IPS DF 4.7 (cell line): ENCODE results near the gene RAB1B.
A peak's percentile ranks its signal among the peaks of the same experiment; 100 is the strongest.

Experiments used
- DNase-seq: peaks from one replicate; pipeline ENCODE4 v3.0.0-alpha.2; 2013; ENCODE audit warnings: low spot score; ENCODE audit errors: extremely low read depth

RAB1B gene

DNA sequence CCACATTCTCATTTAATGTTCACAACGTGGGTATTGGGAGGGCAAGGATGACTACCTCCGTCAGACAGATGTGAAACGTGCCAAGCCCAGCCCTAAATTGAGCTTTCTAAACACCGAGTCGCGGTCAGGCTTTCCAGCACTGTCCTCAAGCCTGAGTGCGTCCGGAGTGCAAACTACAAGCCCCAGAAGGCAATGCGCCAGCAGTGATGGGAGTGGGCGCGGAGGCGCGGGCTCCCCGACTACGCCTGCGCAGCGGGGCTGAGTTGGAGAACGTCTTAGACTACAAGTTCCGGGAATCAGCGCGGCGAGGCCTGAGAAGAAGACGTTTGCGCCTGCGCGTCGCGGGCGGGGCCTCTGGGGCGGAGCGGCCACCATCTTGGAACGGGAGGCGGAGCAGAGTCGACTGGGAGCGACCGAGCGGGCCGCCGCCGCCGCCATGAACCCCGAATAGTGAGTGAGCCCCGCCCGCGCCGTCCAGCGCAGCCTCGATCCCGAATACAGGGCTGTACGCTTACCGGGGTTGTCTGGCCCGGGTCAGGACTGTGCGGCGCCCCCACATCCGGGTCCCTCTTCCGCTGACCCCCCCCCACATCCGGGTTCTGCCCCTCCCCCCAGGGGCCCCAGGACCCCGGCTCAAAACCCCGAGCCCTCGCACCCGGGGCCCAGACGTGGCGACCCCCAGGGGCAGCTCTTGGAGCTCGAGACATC, at the start of gene RAB1B:
Gene RAB1B (plus strand): TSS at position 396 of the 708 bp plus-strand sequence. CDS start 41 bp downstream, at position 437.
- DNase-seq, result peak; percentile 98

DNA sequence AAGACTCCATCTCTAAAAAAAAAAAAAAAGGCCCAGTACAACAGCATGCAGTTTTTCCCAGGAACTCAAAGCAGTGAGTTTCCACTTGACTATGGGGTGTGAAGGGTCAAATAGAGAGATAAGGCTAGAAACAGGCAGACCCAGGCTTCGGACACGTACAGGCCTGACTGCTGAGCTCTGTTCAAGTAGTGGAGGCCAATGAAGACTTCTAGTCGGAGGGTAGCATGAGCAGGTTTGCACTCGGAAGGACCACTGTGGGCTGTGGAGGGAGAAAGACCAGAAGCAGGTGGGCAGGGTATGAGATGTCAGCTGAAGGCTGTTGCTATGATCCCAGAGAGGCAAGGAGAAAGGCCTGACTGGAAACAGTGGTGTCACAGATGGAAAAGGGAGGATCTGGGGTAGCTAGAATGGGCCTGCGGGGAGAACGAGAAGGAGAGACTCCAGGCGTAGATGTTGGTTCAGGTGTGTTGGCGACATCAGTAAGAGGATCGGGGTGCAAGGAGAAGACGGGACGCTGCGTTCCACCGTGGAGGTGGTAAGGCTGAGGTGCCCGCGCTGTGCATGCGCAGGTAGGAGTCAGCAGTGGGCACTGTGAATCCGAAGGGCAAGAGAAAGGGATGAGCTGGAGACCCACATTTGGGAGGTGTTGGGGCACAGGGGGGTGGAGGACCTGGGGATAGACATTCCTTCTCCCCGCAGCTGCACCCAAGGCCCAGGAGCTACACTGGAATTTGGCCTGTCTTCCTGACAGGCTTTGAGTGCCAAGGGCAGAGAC, 49.4 kb upstream of the RAB1B start:
- no peak for DNase-seq

DNA sequence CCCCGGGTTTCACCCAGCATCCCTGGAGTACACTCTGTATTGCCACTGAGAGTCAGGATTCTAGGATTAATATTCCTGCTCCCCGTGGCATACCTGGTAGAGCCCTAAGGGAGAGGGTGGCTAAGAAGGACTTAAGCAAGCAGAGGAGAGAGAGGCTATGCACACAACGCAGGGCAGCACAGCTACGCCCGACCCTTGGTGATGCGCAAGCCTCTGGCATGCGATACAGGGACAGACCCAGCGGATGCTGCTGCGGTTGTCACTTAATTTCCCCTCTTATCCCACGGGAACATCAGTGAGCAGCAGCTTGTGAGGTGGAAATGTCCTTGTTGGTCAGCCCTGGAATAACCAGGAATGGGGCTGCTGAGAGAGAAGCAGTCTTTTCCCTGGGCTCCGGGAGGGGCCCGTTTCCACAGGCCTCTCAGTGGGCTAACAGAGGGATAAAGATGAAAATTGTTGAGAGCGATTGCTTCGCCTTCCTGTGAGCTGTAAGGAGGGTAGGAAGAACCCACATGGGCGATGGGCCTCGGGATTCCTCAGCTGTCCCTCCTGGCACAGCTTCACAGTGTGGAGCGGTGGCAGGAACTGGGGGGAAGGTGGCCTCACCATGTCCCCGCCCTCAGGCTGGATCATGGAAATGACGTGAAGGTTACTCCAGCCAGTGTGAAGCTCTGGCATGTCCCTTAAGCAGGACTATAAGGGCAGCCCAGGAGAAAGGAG, 48.4 kb upstream of the RAB1B start:
- DNase-seq, result no peak

DNA sequence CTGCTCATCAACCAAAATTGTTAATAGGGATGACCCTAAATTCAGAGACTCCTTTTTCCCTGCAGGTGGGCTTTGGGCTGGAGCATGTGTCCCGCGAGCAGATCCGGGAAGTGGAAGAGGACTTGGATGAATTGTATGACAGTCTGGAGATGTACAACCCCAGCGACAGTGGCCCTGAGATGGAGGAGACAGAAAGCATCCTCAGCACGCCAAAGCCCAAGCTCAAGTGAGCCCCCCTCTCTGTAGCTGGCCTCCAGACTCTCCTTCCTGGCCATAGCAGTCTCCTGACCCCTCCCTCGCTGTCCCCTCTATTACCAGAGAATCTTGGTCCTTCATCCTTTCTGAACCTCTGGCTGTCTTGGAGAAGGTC, 47.9 kb upstream of the RAB1B start:
- no peak for DNase-seq

DNA sequence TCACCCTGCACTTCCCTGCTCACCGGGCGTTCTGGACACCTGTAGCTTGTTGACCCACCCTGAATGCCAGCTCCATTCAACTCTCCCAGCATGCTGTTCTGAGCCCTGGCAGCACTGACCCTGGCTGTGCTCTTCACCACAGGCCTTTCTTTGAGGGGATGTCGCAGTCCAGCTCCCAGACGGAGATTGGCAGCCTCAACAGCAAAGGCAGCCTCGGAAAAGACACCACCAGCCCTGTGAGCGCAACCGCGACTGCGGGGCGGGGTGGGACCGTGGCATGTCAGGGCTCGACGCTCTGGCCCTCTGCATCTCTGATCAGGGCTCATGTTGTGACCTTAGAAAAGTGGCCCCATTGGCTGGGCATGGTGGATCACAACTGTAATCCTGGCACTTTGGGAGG, 47.4 kb upstream of the RAB1B start:
- no peak for DNase-seq

DNA sequence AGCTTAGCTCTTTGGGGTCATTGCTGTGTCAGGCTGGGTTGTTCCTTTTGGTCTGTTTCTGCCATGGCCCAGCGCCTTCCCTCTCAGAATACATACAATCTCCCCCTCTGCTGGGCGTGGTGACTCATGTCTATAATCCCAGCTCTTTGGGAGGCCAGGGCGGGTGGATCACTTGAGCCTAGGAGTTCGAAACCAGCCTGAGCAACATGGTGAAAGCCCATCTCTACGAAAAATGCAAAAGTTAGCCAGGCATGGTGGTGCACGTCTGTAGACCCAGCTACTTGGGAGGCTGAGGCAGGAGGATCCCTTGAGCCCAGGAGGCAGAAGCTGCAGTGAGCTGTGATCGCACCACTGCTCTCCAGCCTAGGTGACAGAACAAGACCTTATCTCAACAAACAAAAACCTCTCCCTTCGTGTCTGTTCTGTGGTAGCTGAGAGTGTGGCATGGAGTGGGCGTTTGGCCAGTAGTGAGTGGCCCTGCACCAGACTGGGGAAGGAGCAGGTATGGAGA, 46.7 kb upstream of the RAB1B start:
- no peak for DNase-seq

DNA sequence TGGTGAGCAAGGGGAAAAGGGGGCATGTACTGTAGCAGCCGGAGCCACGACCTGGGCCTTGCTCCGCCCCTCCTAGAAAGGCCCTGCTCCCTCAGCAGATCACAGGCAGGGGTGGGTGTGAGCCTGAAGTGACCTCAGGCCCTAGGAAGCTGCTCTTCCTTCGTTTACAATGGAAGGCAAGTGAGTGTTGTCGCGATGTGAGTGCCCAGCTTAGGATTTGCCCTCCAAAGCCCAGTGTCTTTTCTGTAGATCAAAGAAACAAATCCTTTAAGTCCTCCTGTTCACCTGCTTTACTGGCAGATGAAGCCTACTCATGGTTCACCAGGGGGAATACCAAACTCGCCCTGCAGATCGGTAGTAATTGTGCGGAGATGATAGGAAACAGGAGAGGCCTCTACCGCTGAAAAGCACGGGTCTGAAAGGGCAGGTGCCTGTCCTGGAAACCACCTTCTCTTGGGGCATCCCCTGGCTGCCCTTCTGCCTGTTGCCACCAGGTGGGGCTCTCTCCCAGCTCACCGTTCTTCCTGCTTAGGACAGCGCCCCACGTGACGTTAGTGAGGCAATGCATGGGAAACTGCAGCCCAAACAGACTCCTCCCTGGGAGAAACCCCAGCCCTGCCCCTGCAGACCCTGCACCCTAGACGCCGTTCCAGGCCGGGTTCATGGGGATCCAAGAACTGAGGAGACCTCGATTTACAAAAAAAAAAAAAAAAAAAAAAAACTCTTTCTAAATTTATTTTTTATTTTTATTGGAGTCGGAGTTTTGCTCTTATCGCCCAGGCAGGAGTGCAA, 45.9 kb upstream of the RAB1B start:
- peak; percentile 91 for DNase-seq

DNA sequence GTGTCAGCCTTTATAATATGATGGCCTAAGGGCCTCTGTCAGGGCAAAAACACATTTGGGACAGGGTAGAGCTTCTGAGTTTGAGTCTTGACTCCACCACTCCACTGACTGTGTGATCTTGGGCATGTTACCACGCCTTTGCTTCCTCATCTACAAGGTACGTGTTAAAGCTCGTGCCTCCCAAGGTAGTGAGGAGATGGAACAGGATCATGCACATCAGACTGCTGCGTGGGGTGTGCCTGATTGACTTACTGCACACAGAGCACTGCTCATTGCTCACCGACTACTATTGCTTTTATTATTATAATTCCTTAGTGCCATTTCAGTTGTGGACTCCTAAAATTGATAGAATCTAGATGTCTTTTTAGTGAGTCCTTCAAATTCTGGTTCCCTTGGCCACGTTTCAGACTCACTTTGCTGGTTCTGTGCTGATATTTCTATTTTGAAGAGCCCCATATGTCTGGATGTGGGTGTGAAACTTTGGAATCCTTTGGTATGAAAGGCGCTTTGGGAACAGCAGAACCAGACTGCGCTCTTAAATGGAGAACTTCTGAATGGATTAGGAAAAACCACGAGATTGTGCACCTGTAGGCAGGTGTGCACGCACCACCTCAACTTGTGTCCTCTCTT, 44.1 kb upstream of the RAB1B start:
- DNase-seq, result no peak

DNA sequence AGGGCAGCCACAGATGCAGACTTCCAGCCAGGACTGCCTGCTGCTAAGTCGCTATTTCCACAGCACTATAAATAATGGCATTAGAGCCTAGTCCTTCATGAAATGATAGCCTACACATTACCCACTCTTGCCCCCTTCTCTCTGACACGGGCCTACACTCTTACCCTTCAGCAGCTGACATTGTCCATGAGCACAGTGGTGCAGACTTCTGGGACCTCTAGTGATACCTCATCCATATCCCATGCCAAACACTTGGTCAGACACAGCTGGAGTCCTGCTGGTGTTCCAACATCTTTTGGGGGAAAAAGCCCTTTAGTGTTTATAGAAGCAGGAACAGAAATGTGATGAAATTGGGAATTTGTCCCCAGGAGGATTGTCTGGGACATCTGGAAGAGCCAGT, 43.4 kb upstream of the RAB1B start:
- no peak for DNase-seq

DNA sequence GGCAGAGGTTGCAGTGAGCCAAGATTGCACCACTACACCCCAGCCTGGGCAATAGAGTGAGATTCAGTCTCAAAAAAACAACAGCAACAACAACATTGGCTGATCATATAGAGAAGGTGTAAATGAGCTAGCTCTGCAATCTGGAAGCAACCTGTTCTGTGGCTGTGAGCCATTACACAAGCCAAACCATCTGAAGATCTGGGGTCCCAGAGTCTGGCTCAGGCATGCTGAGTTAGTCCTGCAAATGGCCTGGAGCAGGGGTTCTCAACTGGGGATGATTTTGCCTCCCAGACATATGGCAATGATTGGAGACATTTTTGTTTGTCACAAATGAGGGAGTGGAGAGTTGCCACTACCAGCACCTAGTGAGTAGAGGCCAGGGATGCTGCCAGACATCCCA, 42.3 kb upstream of the RAB1B start:
- no peak for DNase-seq

DNA sequence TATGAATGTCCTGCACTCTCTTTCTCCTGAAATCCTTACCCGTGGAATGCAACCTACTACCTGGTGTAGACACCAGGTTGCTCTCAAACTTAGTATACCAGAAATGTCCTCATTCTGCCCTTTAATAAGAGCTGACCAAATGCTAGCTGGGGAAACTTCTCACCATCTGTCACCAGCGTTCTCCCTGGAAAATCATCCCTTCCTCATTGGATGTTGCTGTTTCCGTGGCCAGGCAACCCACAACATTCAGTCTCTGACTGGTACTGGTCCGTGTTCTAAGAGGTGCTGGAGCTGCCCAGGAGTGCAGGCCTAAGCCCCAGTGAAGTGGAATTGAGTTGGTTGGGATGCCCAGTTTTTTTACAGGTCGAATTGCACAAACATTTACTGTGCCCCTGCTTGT, 40.7 kb upstream of the RAB1B start:
- no peak for DNase-seq

DNA sequence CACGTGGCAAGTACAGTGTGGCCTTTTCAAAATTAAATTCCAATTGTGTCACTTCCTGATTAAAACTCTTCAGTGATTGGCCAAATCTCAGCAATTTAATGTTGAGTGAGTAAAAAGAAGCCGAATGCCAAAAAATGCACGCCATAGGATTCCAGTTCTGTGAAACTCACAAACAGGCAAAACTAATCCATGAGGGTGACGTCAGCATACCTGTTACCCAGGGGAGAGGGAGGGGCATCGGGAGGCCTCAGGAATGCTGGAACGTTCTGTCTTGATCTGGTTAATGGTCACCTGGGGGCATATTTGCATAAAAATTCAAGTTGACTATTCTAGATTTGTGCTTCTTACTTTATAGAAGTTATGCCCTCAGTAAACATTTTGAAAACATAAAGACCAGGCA, 39.9 kb upstream of the RAB1B start:
- DNase-seq, result no peak

DNA sequence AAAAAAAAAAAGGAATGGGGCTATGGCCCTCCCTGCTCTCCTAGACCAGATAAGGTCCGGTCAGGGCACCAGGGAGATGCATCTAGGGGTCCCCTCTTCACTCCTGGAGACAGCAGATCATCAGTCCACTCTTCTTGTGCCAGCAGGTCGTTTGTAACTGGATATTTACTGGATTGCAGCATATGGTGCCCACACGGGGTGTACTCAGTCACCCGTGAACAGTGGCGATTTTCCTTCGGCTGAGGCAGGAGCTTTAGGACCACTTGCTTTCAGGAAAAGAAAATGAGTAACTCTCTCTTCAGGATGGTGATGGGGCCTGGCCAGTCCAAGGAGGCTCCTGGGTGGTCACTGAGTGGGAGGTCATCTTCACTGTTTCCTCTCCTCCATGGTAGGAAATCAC, 38.3 kb upstream of the RAB1B start:
- no peak for DNase-seq

DNA sequence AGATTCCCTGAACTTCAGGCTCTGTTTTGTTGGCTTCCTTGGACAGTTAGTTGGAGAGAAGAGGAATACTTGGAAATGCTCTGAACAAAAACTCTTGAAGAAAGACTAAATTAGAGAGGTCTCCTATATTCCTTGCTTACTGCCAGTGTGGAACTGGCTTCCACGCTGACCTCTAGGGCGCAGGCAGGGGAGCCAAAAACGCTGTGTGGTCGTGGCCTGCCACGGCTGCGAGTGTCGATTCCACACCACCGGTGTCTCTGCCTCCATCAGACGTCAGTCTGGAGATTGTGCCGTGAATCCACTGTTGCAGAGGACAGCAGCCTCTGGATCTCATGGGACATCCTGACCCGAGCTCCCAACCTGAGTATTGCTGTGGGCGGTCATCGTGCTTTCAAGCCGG, 37.5 kb upstream of the RAB1B start:
- DNase-seq, result no peak

DNA sequence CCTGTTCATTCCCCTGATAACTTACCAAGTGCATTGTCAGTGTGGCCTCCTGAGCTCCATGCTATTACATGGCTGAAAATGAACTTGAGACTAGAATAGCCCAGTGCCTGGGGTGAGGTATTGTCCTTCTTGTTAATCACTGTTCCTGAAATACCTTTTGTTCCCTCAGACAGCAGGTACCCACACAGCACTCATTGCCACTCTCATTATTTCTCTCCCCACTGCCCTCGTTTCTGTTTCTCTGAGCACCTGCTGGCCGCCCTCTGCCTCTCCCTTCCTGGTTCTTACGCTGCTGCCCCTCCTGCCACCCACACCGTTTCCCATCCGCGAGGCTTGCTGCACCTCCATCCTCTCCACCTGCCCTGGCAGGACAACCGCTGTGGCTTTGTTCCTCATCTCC, 36.9 kb upstream of the RAB1B start:
- no peak for DNase-seq

DNA sequence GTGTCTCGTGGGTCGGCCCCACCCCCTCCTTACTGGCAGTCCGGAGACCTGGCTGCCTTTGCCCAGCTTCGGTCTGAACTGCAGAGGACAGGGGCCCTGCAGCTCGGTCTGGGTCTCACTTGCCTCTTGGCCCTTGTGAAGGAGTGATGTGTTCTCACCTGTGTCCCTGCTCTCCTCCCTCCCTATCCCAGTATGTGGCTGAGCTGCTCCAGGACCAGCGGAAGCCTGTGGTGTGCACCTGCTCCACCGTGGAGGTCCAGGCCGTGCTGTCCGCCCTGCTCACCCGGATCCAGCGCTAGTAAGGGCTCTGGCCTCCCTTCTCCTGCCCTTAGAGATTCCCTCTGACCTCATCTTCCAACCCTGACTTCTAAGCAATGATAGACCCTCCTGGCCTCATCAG, 35.7 kb upstream of the RAB1B start:
- no peak for DNase-seq

DNA sequence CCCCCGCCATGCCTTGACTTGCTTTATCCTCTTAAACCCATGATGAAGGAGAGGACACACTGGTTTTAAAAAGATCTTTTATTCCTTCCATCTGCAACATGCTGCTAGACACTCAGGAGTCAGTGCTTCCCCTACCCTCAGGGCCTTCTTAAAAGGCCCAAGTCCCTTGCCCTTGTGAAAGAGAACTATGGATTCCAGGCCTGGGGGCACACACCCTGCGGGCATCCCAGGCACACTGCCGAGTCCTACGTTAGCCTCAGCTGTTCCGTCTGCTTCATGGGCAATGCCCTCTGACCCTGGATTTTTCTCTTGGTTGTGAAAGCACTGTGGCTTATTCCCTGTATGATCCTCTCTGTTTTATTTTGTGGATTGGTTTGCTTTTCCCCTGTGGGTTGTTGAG, 35.1 kb upstream of the RAB1B start:
- DNase-seq, result no peak

DNA sequence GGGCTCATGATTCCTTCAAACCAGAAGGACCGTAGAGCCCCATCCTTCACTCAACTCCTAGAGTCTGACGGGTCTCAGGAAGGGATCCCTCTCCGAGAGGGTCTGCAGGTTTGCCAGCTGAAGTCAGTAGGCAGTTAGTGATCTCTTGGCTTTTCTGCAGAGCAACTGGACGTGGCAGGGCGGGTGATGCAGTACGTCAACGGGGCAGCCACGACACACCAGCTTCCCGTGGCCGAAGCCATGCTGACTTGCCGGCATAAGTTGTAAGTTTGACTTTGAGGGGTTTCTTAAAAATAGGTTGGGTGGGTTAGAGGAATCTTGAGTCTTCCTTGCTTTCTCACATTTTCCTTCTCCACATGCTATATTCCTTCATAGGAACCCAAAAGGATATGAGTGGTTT, 33.3 kb upstream of the RAB1B start:
- no peak for DNase-seq

DNA sequence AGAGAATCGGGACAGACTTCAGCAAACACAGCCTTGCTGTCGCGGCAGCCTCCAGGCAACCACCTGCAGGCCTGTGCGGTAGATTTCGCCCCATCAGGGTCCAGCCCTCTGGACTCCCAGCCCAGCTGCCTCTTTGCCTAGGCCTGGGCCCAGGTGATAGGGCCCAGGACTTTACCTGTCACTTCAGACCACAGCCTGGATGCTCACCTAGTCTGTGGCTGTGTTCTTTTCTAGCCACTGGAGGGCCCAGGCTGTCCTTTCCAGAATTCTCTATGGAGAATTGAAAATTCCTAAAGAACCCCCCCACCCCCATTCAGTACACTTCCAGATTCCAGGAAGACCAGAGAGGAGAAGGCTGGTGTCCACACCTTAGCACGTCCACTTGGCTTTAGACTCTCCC, 30.6 kb upstream of the RAB1B start:
- no peak for DNase-seq

DNA sequence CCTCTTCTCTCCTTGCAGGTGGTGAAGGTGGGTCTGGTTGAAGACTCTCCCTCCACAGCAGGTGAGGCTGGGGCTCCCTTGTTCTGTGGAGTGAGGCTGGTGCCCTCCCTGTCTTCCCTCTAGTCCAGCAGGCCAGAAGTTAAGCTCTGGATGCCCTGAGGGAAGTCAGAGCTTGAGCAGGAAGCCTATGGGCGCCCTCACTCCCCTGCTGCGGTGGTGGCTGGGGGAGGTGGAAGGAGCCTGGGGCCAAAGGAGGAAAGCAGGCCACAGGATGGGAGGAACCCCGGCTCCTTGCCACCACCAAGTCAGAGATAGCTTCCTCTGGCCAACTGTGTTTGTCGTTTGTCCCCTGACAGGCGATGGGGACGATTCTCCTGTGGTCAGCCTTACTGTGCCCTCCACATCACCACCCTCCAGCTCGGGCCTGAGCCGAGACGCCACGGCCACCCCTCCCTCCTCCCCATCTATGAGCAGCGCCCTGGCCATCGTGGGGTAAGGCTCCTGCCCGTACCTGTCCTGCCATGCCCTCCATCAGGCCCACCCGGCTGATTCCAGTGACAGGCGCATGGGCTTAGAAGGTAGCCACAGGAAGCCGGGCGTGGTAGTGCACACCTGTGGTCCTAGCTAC, 29.5 kb upstream of the RAB1B start:
- DNase-seq, result no peak

DNA sequence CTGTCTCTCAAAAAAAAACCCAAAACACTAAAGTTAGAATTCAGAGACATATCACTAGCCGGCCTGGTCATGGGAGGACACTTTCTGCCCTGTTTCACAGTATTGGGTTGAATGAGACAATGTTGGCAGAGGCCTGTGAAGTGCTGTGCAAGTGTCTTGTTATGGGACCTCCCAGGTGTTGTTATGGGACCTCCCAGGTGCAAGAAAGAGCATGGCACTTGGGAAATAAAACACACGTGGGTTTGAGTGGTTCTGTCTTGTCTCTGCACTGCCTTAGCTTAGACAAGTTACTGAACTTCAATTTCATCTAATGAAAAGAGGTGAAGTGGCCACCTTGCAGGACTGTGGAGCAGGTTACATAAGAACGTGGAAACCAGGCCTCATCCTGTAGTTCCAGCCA, 28.9 kb upstream of the RAB1B start:
- no peak for DNase-seq
